NCI-H774 (cell line): ENCODE measurements around the gene ABCC5.
A peak's percentile ranks its signal among the peaks of the same experiment; 100 is the strongest.
"Not testable (repeated sequence)": the region's sequence is repeated elsewhere in the genome, so short reads cannot be mapped to it uniquely, and the experiment has no call there.

ENCODE experiments used
- DNase-seq: peaks from one replicate; lab custom pipeline; 2025; lab: John Stamatoyannopoulos, UW

Gene ABCC5

DNA sequence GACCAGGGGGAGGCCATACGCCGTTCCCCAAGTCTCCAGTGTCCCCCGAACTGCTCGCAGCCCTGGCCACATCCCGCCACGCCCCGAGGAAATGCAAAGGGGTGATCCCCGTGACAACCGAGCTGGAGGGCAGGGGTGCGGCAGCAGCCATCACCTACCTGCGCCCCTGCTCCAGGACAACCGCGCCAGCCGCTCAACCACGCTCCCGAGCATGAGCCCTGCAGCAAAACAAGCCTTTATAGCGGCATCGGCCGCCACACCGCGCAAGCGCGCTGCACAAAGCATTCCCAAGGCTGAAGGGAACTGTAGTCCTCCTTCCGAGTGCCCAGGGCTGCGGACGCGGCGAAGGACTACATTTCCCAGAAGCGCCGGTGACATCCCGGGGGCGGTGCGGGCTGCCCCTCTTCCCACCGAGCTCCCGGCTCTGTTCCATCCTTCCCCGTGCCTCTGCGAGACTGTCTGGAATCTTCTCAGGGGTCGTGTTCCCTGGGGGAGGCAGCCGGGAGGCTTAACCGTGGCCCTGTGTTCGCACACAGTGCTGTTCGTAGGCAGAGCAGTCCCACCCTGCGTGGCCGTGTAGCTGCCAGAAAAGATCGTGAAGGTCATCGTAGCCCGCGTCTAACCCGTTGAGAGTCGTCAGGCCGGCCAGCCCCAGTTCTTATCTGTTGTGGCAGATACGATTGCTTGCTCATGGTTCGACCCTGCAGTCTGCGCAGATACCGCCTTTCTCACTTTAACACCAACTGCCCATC lies at the start of gene ABCC5:
TSS of gene ABCC5 (minus strand) at position 213 of the 752 bp plus-strand sequence. CDS start 3,492 bp downstream, outside the sequence.
- peak; percentile 98 for DNase-seq

DNA sequence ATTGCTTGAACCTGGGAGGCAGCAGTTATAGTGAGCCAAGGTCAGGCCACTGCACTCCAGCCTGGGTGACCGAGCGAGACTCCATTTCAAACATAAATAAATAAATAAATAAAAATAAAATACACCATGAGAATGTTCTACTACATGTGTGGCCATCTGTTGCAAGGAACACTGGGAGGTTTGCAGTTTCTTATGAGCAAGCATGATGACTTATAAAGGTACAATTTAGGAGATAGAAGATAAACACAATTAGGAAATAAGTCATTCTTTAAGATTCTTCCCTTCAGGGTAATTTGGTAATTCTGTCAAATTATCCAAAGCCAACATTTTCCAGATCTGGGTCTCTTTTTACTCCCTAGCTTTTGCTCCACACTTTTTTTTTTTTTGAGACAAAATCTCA lies 48.5 kb upstream of the ABCC5 start:
- no peak for DNase-seq

GRCh38 chr3:184062637-184063036 lies 45.0 kb upstream of the ABCC5 start:
- no peak for DNase-seq

- DNase-seq, result no peak
These were observed 41.7 kb upstream of the ABCC5 start for GRCh38 chr3:184059424-184059823.

DNA sequence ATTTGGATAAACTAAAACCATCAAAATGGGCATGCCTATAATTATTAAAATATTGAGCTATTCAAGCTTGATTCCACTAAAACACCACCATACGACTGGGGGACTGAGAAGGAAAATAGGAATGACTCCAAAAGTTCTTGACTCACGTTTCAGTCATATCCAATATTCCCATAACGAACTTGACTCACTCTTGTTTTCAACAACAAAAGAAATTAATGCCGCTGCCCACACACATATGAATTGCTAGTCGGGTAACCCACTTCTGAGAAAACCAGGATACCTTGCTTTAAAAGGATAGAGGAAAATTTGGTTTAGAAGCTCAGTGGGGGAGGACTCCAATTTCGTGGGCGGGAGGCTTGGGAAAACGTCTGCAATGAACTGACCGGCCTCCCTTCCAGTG lies 40.3 kb upstream of the ABCC5 start:
- DNase-seq, result no peak

DNA sequence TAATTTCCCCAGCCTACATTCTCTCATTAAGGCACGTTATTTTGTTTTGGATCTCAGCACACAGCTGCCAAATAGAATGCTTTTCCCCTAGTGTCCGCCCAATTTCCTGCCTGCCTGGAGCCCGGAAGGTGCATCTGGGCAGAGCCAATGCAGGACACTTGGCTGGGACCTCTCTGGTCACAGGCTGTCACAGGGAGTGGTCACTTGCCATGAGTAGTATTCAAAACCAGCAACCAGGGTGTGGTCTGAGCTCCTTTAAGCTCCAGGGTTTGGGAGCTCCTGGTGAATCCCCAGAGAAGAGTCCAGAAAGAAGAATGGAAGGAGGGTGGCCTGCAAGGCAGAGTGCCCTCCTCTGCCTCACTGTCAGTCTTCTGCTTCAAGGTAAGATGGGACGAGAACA lies 35.1 kb upstream of the ABCC5 start, which contains the start of gene HTR3C:
TSS of gene HTR3C (plus strand) at position 281 of the 400 bp plus-strand sequence. CDS start at position 315, 34 bp downstream.
- no peak for DNase-seq

- DNase-seq, result peak; percentile 93
These were observed 32.6 kb upstream of the ABCC5 start for GRCh38 chr3:184050217-184050847.

DNA sequence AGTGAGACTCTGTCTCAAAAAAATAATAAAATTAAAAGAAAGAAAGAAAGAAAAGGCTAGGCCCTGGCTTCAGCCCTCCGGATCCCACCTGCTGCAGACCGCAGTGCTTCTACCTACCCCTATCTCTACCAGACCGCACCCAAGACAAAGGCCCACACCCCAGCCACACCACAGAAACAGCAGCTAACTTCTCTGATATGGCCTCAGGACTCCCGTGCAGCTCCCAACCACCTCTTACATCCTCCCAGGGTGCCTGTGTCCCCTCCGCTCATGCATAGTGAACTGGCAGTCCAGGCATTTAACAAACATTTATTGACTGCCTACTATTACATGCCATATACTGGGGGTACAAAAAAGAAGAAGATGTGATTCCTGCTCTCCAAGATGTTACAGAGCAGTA lies 28.3 kb upstream of the ABCC5 start:
- no peak for DNase-seq

DNA sequence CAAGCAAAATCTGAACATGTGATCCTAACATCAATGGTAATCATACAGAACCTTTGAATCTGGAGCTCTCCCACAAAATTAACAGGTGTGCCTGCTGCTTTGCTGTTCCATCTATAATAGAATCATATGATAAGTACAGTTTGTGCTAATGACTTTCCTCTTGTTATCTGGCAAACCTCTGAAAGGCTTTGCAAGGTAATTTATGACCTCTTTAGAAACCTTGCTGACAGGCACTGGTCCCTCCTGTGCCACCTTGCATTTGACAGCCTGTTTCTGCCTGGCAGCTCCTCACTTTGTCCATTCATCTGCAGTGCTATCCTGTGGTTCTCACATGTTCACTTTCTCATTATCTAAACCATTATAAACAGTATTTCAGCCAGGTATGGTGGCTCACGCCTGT lies 24.9 kb upstream of the ABCC5 start:
- peak; percentile 90 for DNase-seq

DNA sequence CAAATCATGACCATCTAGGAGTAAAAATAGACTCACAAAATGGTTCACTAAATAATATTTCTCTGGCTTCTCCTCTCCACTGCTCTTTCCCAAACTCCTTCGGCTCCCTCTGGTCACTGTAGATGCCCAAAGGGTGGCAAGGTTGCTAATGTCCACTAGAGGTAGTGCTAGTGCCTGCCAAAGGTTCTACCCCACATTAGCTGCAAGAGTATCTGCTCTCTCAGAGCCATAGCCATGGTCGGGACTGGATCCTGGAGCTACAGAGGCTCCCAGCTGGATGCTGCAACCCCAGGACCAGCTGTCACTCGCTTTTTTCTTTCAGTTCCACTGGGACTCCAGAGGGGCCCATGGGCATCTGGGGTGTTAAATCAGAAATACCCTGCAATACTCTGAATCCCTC lies 22.3 kb upstream of the ABCC5 start:
- DNase-seq, result peak; percentile 70

- DNase-seq, result peak; percentile 57
These were observed 21.7 kb upstream of the ABCC5 start for GRCh38 chr3:184039414-184039813.

DNA sequence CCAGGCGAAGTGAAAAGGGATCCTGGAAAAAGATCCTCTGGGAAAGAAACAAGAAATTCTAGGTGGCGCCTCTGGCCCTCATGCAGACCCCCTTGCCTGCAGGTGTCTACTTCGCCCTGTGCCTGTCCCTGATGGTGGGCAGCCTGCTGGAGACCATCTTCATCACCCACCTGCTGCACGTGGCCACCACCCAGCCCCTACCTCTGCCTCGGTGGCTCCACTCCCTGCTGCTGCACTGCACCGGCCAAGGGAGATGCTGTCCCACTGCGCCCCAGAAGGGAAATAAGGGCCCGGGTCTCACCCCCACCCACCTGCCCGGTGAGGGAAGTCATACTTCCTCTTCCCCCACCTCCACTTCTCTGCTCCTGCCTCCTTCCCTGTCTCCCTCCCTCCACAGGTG lies 20.6 kb upstream of the ABCC5 start:
- not testable (repeated sequence) for DNase-seq

GRCh38 chr3:184037816-184038215 lies 20.1 kb upstream of the ABCC5 start:
- DNase-seq, result no peak

DNA sequence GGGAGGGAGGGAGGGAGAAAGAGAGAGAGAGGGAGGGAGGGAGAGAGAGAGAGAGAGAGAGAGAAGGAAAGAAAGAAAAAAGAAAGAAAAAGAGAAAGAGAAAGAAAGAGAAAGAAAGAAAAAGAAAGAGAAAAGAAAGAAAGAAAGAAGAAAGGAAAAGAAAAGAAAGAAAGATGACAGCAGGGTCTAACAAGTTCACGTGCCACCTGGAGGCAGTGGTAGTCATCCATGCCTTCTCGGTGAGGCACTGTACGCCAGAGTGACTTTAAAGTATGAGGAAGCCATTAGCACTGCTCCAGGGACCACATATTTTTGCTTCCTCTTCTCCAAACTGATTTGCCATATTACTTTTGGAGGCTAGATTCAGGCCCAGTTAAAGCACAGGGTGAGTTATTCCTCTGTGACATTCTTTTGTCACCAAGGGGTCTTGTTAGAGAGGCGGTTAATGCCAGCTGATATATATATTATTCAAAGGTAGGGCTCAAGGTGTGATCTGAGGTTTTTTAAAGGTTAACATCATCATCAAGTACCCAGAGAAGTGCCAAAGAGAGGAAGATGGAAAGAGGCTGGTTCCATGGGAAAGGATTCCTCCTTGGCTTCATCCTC lies 13.6 kb upstream of the ABCC5 start, which contains the start of gene HTR3D:
TSS of gene HTR3D (plus strand) at position 556 of the 606 bp plus-strand sequence. CDS start at position 556, 0 bp downstream.
- no peak for DNase-seq

- no peak for DNase-seq
These were observed 12.9 kb upstream of the ABCC5 start for GRCh38 chr3:184030536-184030935.

- DNase-seq, result no peak
These were observed 11.8 kb upstream of the ABCC5 start for GRCh38 chr3:184029443-184029842.

DNA sequence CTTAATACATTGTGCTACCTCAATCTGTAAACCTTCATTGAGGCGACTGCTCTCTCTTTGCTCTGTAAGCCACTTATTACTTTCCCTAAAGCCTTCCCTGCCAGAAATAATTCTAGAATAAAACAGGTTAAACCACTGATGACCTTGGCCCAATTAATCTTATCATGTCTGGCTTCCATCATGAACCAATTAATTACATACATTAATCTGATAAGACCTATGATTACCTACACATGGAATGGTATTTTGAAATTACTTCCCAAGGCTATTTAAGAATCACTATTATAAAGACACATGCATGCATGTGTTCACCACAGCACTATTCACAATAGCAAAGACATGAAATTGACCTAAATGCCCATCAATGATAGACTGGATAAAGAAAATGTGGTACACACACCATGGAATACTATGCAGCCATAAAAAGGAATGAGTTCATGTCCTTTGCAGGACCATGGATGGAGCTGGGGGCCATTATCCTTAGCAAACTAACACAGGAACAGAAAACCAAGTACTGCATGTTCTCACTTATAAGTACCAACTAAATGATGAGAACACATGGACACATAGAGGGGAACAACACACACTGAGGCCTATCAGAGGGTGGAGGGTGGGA lies 10.7 kb upstream of the ABCC5 start:
- DNase-seq, result not testable (repeated sequence)

GRCh38 chr3:184025256-184025655 lies 7.6 kb upstream of the ABCC5 start:
- DNase-seq, result not testable (repeated sequence)

- DNase-seq, result no peak
These were observed 4.6 kb upstream of the ABCC5 start for GRCh38 chr3:184022323-184022722.

- no peak for DNase-seq
These were observed 815 bp upstream of the ABCC5 start for GRCh38 chr3:184018424-184018973.

- peak; percentile 74 for DNase-seq
These were observed 643 bp downstream of the ABCC5 start for GRCh38 chr3:184016811-184017671.
